ENCODE data around the gene LAMA4.

GRCh38 chr6:112221981-112222852 lies 32.1 kb downstream of the LAMA4 start:
- TF ChIP-seq POLR2A (IDR thresholded peaks at IDR 0.05), result no peak
- peak in 1 of 2 donors; percentile 27 for TF ChIP-seq EP300 (IDR thresholded peaks at IDR 0.05)
